BE2C (cell line): ENCODE measurements around the gene IGFN1.

Source experiments
- DNase-seq: peaks from one replicate; pipeline ENCODE4 v3.0.0-alpha.2; 2020
- H3K27me3 ChIP-seq: fragments of 250-450 bp; sonication (Bioruptor Pico); 2 replicates; pipeline ENCODE4 v1.5.1; 2020; ENCODE audit warnings: mild to moderate bottlenecking
- H3K36me3 ChIP-seq: fragments of 250-450 bp; sonication (Bioruptor Pico); 2 replicates; pipeline ENCODE4 v1.5.1; 2020; ENCODE audit warnings: mild to moderate bottlenecking
- H3K4me1 ChIP-seq: fragments of 250-450 bp; sonication (Bioruptor Pico); 2 replicates; pipeline ENCODE4 v1.5.1; 2020
- H3K4me3 ChIP-seq: 2 replicates; pipeline ENCODE4 v1.5.1; 2011; ENCODE audit warnings: low read depth, low read length
- H3K9me3 ChIP-seq: fragments of 250-450 bp; sonication (Bioruptor Pico); 2 replicates; pipeline ENCODE4 v1.5.1; 2020
- TF ChIP-seq, protein P1 (sequence below): IDR thresholded peaks from 2 replicates; pipeline ENCODE4 v1.5.1; 2012; ENCODE audit warnings: mild to moderate bottlenecking, low read depth, low read length

The IGFN1 gene

DNA sequence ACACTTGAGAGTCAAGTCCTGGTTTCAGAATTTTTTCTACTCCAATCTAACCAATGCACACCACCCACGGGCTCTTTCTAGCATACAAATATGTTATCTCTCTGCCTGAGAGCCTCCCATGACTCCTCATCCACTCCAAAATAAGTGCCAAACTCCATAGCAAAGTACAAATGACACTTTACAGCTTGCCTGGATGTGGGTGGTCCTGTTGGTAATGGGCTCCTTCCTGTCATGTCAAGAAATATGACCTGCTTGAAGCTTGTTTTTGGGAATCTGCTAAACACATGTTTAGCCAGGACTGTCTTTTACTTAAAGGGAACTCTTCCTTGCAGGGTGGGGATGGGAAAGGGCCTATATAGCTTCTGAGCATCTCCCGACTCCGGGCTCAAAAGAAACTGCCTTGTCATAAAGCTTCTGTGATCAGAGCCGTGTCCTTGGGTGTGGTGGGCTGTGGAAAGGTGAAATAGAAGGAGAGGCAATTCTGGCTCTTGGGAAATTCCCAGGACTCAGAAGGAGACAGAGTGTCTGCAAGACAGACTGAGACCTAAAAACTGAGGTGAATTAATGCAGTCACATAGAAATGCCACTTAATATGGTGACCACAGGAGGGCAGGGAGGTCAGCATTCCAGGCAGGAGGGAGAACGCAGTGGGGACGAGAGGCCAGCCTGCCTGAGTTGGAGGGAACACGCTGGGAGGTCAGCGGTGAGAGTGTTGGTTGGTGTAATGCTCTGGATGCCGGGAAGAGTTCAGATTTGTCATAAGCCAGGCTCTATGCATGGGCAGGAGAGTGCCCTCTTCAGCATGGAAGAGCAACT lies 6.1 kb upstream of the IGFN1 start:
- Histone ChIP-seq H3K4me3 (no peak overlapping the region), H3K36me3 (no peaks in the 10 kb centered on the region), H3K27me3 (no peaks in the 10 kb centered on the region), H3K9me3 (no peaks in the 10 kb centered on the region), H3K4me1 (no peaks in the 10 kb centered on the region)
- DNase-seq = peak; percentile 55
- TF ChIP-seq, protein P1, sequence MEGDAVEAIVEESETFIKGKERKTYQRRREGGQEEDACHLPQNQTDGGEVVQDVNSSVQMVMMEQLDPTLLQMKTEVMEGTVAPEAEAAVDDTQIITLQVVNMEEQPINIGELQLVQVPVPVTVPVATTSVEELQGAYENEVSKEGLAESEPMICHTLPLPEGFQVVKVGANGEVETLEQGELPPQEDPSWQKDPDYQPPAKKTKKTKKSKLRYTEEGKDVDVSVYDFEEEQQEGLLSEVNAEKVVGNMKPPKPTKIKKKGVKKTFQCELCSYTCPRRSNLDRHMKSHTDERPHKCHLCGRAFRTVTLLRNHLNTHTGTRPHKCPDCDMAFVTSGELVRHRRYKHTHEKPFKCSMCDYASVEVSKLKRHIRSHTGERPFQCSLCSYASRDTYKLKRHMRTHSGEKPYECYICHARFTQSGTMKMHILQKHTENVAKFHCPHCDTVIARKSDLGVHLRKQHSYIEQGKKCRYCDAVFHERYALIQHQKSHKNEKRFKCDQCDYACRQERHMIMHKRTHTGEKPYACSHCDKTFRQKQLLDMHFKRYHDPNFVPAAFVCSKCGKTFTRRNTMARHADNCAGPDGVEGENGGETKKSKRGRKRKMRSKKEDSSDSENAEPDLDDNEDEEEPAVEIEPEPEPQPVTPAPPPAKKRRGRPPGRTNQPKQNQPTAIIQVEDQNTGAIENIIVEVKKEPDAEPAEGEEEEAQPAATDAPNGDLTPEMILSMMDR = peak; percentile 78

DNA sequence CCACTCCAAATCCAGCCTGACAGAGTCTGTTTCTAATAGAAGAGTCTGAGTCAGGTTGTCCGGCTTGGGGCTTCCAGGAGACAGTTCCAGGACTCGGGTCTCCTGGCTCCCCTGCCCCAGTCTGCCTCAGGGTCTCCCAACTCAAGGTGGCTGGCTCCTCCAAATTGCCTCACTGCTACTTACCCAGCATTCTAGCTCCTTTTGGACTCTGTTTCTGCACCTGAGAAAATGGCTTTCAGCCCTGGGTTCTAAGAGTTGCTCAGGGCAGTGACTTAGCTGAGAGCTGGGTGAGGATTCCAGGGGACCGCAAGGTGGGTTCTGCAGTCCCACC lies 5.5 kb upstream of the IGFN1 start:
- no peak for DNase-seq
- H3K4me1 ChIP-seq = no peaks in the 10 kb centered on the region; the same call in 1 of the 2 replicates
- TF ChIP-seq, protein P1 = no peak
- H3K4me3 ChIP-seq = no peak overlapping the region
- H3K36me3 ChIP-seq = no peaks in the 10 kb centered on the region
- H3K9me3 ChIP-seq = no peaks in the 10 kb centered on the region
- H3K27me3 ChIP-seq = no peaks in the 10 kb centered on the region

DNA sequence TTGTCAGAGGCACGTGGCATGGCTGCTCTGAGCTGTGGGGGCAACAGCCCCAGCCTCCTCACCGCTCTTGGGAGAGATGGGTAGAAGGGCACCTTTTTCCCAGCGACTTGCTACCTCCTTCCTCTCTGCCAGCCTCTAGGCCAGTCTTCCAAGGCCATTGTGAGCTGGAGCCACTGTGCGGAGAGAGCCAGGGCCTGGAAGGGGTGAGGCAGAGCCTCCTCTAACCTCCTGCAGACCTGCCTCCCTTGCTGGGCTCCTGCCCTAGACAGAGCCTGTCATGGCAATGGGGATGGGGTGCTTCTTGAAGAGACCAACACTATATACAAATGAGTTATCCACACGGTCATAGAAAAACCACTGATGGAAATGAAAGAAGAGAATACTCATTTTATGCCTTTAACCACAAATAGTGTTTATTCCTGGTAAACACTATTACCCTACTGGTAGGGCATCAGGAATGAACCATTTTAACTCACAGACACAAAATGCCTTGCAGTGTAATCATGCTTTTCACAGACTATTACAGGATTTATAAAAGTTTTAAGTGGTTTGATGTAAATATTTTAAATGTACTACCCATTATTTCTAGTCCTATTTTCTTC lies 5.0 kb upstream of the IGFN1 start:
- Histone ChIP-seq H3K27me3 (no peaks in the 10 kb centered on the region), H3K36me3 (no peaks in the 10 kb centered on the region), H3K9me3 (no peaks in the 10 kb centered on the region), H3K4me1 (peaks cover 4% of the 10 kb centered on the region; the same call in 1 of the 2 replicates), H3K4me3 (no peak overlapping the region)
- TF ChIP-seq, protein P1 = no peak
- DNase-seq = no peak

DNA sequence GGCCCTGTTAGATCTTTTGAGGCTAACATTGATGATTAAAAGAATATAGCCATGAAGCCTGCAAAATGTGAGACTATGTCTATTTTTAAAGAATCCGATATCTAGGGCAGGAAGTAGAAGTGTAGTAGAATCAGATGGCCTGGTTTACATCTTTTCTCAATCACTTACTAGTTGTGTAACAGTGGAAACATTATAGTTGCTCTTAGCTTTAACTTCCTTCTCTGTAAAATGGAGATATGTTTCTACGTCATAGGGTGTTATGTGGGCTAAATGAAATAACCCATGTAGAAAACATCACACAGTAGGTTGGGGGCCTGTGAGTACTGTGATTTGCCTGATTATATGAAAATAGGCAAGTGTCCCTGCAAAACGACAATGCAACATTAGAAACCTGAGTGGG lies 4.4 kb upstream of the IGFN1 start:
- Histone ChIP-seq H3K4me3 (no peak overlapping the region), H3K27me3 (no peaks in the 10 kb centered on the region), H3K4me1 (peaks cover 4% of the 10 kb centered on the region; the same call in 1 of the 2 replicates), H3K36me3 (no peaks in the 10 kb centered on the region), H3K9me3 (no peaks in the 10 kb centered on the region)
- DNase-seq = no peak
- TF ChIP-seq, protein P1 = no peak

DNA sequence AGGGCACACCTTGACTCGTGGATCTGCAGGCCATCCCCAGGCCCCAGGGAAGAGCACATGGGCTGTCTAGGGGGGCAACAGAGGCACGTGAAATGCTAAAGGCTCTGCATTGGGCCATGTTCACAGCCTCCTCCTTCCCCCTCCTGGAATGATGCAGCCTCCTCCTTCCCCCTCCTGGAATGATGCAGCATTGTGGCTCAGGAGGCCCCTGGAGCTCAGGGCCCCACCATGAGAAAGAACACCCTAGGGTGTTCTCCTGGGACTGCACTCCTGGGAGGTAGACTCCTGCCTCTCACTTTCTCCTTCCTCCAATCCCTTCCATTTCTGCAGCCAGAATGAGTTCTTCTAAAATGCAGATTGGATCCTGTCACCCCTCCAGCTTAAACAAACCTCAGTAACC lies 1.5 kb upstream of the IGFN1 start:
- Histone ChIP-seq H3K9me3 (no peaks in the 10 kb centered on the region), H3K36me3 (no peaks in the 10 kb centered on the region), H3K27me3 (no peaks in the 10 kb centered on the region), H3K4me3 (no peak overlapping the region), H3K4me1 (peaks cover 4% of the 10 kb centered on the region; the same call in 1 of the 2 replicates)
- no peak for DNase-seq
- TF ChIP-seq, protein P1 = no peak

DNA sequence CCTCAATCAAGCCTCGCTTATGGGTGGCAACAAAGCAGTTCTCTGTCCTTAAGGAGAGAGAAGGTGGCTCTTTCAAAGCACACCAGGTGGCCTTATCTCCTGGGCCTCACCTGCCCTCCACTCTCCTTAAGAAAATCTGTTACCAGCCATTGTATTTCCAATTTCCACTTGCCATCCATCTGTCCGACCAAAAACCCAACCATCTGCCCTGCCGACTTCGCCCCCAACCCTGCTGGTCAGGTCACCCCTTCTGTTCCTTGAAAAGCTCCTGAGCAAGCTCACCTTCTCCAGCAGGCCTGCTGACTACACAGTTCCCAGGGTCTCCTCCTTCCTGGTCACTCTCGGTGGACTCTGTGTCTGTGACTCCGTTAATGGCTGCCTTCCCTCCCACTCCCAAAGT lies 619 bp upstream of the IGFN1 start:
- TF ChIP-seq, protein P1 = no peak
- no peaks in the 10 kb centered on the region for H3K27me3 ChIP-seq
- no peak for DNase-seq
- peaks cover 4% of the 10 kb centered on the region; the same call in 1 of the 2 replicates for H3K4me1 ChIP-seq
- H3K36me3 ChIP-seq = no peaks in the 10 kb centered on the region
- no peak overlapping the region for H3K4me3 ChIP-seq
- no peaks in the 10 kb centered on the region for H3K9me3 ChIP-seq
